OCI-LY7 (cell line): Measurements from ENCODE around the gene C10orf71. TPM values are rescaled to one million over a fixed set of nuclear protein-coding genes. Genes with fewer than 3 reads are reported as not detected.

Experiments
- BruUV-seq: library from RNA; stranded (reverse); fragments of 400-500 nt; replicated peaks from 2 replicates; lab custom pipeline; 2021; lab: Mats Ljungman, UMichigan
- CTCF ChIA-PET: fragments of 300-600 bp; sonication (Branson Sonifier 250); formaldehyde crosslinking; loops from one replicate; lab custom pipeline; 2022; ENCODE audit warnings: antibody characterized with exemption; ENCODE audit not compliant: unreplicated experiment; lab: Charles Lee
- POLR2A ChIA-PET: fragments of 300-600 bp; sonication (Branson Sonifier 250); formaldehyde crosslinking; loops from one replicate; lab custom pipeline; 2022; ENCODE audit warnings: antibody characterized with exemption; lab: Charles Lee
- DNase-seq: peaks from one replicate; pipeline ENCODE4 v3.0.0-alpha.2; 2015; ENCODE audit warnings: low spot score
- H2AFZ ChIP-seq: fragments of 200-600 bp; sonication (generic), shearing (Covaris generic); 2 replicates; pipeline ENCODE4 v1.6.1; 2014; ENCODE audit warnings: mild to moderate bottlenecking, antibody characterized with exemption, low read length, moderate library complexity
- H3K27ac ChIP-seq: fragments of 200-600 bp; sonication (generic); 2 replicates; pipeline ENCODE4 v1.5.1; 2014; ENCODE audit warnings: mixed run types, low read depth, mild to moderate bottlenecking, moderate library complexity, low read length, inconsistent platforms; ENCODE audit not compliant: poor library complexity, severe bottlenecking
- H3K36me3 ChIP-seq: fragments of 200-600 bp; sonication (generic); 2 replicates; pipeline ENCODE4 v1.6.1; 2014; ENCODE audit warnings: mild to moderate bottlenecking, antibody characterized with exemption, low read length, moderate library complexity, mixed read lengths; ENCODE audit not compliant: insufficient read depth
- H3K4me1 ChIP-seq: fragments of 200-600 bp; sonication (generic); 2 replicates; pipeline ENCODE4 v1.5.1; 2014; ENCODE audit warnings: mild to moderate bottlenecking, low read length; ENCODE audit not compliant: insufficient read depth, poor library complexity, severe bottlenecking
- H3K4me2 ChIP-seq: fragments of 200-600 bp; sonication (generic); 2 replicates; pipeline ENCODE4 v1.6.1; 2014; ENCODE audit warnings: mild to moderate bottlenecking, low read length
- H3K4me3 ChIP-seq: fragments of 200-600 bp; sonication (generic); 2 replicates; pipeline ENCODE4 v1.5.1; 2014; ENCODE audit warnings: mild to moderate bottlenecking, low read depth, low read length; ENCODE audit not compliant: poor library complexity, severe bottlenecking
- H3K79me2 ChIP-seq: fragments of 200-600 bp; sonication (generic); 2 replicates; pipeline ENCODE4 v1.6.1; 2016; ENCODE audit warnings: low read depth, mild to moderate bottlenecking, low read length, moderate library complexity, mixed read lengths; ENCODE audit not compliant: insufficient read depth
- H3K9me2 ChIP-seq: fragments of 200-600 bp; sonication (generic); 2 replicates; pipeline ENCODE4 v1.6.1; 2016; ENCODE audit warnings: mild to moderate bottlenecking, low read length, mixed read lengths; ENCODE audit not compliant: insufficient read depth
- H3K9me3 ChIP-seq: fragments of 200-600 bp; sonication (generic); 2 replicates; pipeline ENCODE4 v1.6.1; 2014; ENCODE audit warnings: mild to moderate bottlenecking, mixed run types, low read length, mixed read lengths
- H4K20me1 ChIP-seq: fragments of 200-600 bp; sonication (generic); 2 replicates; pipeline ENCODE4 v1.6.1; 2014; ENCODE audit warnings: mild to moderate bottlenecking, antibody characterized with exemption, low read length, moderate library complexity, mixed read lengths; ENCODE audit not compliant: insufficient read depth
- EZH2phosphoT487 ChIP-seq: fragments of 200-600 bp; sonication (generic); IDR thresholded peaks from 2 replicates; pipeline ENCODE4 v1.6.1; 2018; ENCODE audit warnings: low read depth, borderline replicate concordance, mild to moderate bottlenecking, mixed run types, antibody characterized with exemption, low read length, moderate library complexity, mixed read lengths
- intact Hi-C: fragments of 100-400 bp; cut with micrococcal nuclease; formaldehyde crosslinking; loops from one replicate; pipeline ENCODE4 v1.10.0; 2022; ENCODE audit not compliant: unreplicated experiment
- total RNA-seq, 2 experiments: library from RNA; depleted of rRNA in 1 of 2; stranded (reverse); fragments of >200 nt in 1 of 2; shearing (Covaris generic) in 1 of 2; gene quantifications; 2 replicates each; pipeline ENCODE4 v1.2.3, GENCODE V29; 2014 to 2022
- TF ChIP-seq, protein P1 (sequence below): fragments of 200-600 bp; sonication (generic); conservative IDR thresholded peaks from 2 replicates; pipeline ENCODE4 v1.5.1; 2014; ENCODE audit warnings: mild to moderate bottlenecking, antibody characterized with exemption, low read length, moderate library complexity, mixed read lengths

Gene C10orf71
- total RNA-seq, 2 experiments from 2014 or later: 0.06 to 0.08 TPM

DNA sequence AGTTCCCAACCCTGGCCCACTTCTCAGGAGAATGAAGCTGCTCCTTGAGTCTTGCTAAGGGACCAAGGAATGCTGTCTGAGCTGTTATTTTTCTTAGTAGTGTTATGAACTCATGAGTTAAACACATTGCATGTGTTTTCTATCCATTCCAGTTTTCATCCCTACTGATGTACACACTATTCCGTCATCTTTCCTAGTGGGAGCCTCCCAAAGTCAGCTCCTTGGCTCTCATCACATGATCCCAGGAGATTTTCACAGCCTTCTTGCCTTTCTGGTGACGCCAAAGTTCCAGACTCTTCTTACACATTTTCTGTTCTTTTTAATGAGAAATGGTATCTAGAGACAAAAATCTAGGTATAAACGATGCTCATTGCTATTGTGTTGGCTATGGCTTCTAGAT is 8.4 kb upstream of the C10orf71 start:
- no peak overlapping the region for H3K4me3 ChIP-seq
- no peaks in the 10 kb centered on the region for H3K79me2 ChIP-seq
- no peaks in the 10 kb centered on the region for H3K9me3 ChIP-seq
- no peaks in the 10 kb centered on the region for H4K20me1 ChIP-seq
- H3K4me2 ChIP-seq: no peak overlapping the region
- intact Hi-C loops: no loop called here
- CTCF ChIA-PET: no interaction called here
- no peak for TF ChIP-seq EZH2phosphoT487
- TF ChIP-seq, protein P1, sequence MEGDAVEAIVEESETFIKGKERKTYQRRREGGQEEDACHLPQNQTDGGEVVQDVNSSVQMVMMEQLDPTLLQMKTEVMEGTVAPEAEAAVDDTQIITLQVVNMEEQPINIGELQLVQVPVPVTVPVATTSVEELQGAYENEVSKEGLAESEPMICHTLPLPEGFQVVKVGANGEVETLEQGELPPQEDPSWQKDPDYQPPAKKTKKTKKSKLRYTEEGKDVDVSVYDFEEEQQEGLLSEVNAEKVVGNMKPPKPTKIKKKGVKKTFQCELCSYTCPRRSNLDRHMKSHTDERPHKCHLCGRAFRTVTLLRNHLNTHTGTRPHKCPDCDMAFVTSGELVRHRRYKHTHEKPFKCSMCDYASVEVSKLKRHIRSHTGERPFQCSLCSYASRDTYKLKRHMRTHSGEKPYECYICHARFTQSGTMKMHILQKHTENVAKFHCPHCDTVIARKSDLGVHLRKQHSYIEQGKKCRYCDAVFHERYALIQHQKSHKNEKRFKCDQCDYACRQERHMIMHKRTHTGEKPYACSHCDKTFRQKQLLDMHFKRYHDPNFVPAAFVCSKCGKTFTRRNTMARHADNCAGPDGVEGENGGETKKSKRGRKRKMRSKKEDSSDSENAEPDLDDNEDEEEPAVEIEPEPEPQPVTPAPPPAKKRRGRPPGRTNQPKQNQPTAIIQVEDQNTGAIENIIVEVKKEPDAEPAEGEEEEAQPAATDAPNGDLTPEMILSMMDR: no peak
- H3K4me1 ChIP-seq: no peaks in the 10 kb centered on the region
- no peaks in the 10 kb centered on the region for H3K9me2 ChIP-seq
- no peak overlapping the region for H2AFZ ChIP-seq
- H3K27ac ChIP-seq: no peak overlapping the region
- POLR2A ChIA-PET: no interaction called here
- DNase-seq: no peak
- H3K36me3 ChIP-seq: no peaks in the 10 kb centered on the region
- no TSS peak for BruUV-seq

DNA sequence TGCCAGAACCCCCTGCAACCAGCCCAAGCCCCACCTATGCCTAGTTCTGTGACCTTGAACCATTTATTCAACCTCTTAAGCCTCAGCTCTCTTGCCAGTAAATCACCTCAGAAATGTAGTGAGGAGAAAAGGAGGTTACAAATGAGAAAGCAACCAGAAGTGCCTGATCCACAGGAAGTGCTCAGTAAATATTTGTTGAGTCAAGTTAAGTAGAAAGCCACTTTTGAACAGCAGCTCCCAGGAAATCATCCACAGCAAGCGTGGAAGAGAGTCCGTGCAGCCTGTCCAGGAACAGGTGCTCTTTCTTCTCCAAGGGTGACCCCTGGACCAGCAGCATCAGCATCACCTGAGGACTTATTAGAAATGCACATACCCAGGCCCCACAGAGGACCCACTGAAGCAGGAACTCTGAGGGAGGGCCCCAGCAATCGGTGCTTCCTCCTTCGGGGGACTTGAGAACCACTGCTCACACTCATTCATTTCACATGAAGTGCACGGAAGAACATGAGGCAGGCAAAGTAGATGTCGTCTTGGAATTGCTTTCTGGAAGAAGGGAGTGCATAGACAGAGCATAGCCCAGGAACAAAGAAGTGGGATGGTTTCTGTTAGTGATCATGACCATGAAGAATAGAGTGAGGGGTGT is 6.3 kb upstream of the C10orf71 start:
- Histone ChIP-seq H3K79me2 (no peaks in the 10 kb centered on the region), H3K4me3 (no peak overlapping the region), H3K9me2 (no peaks in the 10 kb centered on the region), H3K4me1 (no peaks in the 10 kb centered on the region), H4K20me1 (no peaks in the 10 kb centered on the region), H3K36me3 (no peaks in the 10 kb centered on the region), H2AFZ (no peak overlapping the region), H3K9me3 (no peaks in the 10 kb centered on the region), H3K4me2 (no peak overlapping the region), H3K27ac (no peak overlapping the region)
- DNase-seq: no peak
- ChIA-PET POLR2A (interaction anchor here (0.6 kb wide), 1 partner anchor 1056 kb away, joined by 3 read pairs; no protein-coding TSS in a partner anchor), CTCF (no interaction called here)
- BruUV-seq: no TSS peak
- no peak for TF ChIP-seq EZH2phosphoT487
- TF ChIP-seq, protein P1: no peak
- intact Hi-C loops: no loop called here

DNA sequence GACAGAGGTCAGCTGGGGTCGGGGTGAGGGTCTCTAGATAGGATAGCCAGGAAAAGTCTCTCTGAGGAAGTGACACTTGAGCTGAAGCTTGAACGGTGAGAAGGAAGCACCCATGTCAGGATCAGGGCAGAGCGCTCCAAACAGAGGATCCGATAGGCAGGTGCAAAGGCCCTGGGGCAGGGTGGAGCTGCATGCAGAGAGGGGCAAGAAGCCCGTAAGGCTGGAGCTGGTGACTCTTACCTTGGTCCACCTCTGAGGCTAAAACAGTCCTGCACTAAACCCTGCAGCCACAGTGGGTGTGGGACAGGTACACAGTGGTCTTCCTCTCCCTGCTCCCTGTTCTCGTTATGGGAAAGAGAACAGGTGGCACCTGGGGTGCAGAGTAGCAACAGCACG is 5.8 kb upstream of the C10orf71 start:
- Histone ChIP-seq H4K20me1 (no peaks in the 10 kb centered on the region), H3K36me3 (no peaks in the 10 kb centered on the region), H3K4me1 (no peaks in the 10 kb centered on the region), H3K4me3 (no peak overlapping the region), H2AFZ (no peak overlapping the region), H3K4me2 (no peak overlapping the region), H3K27ac (no peak overlapping the region), H3K79me2 (no peaks in the 10 kb centered on the region), H3K9me2 (no peaks in the 10 kb centered on the region), H3K9me3 (no peaks in the 10 kb centered on the region)
- BruUV-seq: no TSS peak
- ChIA-PET CTCF (no interaction called here), POLR2A (no interaction called here)
- intact Hi-C loops: no loop called here
- DNase-seq: no peak
- no peak for TF ChIP-seq EZH2phosphoT487
- TF ChIP-seq, protein P1: no peak
